ENCODE results near the gene CIDEA. TPM values are rescaled to one million over a fixed set of nuclear protein-coding genes. Genes with fewer than 3 reads are reported as not detected.
A peak's percentile ranks its signal among the peaks of the same experiment; 100 is the strongest.

Gene CIDEA
- total and polyA plus RNA-seq, 9 of the 15 experiments (the other 6 are each of a cell fraction or from before 2014, with no cell fraction given), result not detected

GRCh38 chr18:12287684-12288402, 33.7 kb downstream of the CIDEA start (continued):
- TF ChIP-seq CHD7 (IDR thresholded peaks at IDR 0.05; ENCODE audit: low read depth, low read length) (no peak), CXXC5 (CRISPR knock-in tag; IDR thresholded peaks at IDR 0.05) (no peak; the same call in 1 of the 2 replicates), EGR1 (conservative IDR thresholded peaks at IDR 0.05) (peak; percentile 87), ESRRA (IDR thresholded peaks at IDR 0.05; ENCODE audit: borderline replicate concordance, low read depth) (peak; percentile 17; the same call in 1 of the 2 replicates), POLR2AphosphoS5 (IDR thresholded peaks at IDR 0.05; ENCODE audit: control insufficient read depth, insufficient read depth, low read depth, low read length) (no peak), FUS (optimal IDR thresholded peaks at IDR 0.05; ENCODE audit: low read depth, low read length) (no peak), NCOR1 (IDR thresholded peaks at IDR 0.05) (no peak), ZNF830 (CRISPR knock-in tag; IDR thresholded peaks at IDR 0.05) (no peak), HOXB6 (CRISPR knock-in tag; IDR thresholded peaks at IDR 0.05; ENCODE audit: borderline replicate concordance) (no peak), SAFB2 (IDR thresholded peaks at IDR 0.05; ENCODE audit: borderline replicate concordance, low read depth, low read length, severe bottlenecking) (no peak), CREM (IDR thresholded peaks at IDR 0.05; ENCODE audit: low read depth) (peak; percentile 8; the same call in 1 of the 2 replicates), FOXK1 (CRISPR knock-in tag; IDR thresholded peaks at IDR 0.05; ENCODE audit: borderline replicate concordance) (no peak)
- TF ChIP-seq, protein P1, sequence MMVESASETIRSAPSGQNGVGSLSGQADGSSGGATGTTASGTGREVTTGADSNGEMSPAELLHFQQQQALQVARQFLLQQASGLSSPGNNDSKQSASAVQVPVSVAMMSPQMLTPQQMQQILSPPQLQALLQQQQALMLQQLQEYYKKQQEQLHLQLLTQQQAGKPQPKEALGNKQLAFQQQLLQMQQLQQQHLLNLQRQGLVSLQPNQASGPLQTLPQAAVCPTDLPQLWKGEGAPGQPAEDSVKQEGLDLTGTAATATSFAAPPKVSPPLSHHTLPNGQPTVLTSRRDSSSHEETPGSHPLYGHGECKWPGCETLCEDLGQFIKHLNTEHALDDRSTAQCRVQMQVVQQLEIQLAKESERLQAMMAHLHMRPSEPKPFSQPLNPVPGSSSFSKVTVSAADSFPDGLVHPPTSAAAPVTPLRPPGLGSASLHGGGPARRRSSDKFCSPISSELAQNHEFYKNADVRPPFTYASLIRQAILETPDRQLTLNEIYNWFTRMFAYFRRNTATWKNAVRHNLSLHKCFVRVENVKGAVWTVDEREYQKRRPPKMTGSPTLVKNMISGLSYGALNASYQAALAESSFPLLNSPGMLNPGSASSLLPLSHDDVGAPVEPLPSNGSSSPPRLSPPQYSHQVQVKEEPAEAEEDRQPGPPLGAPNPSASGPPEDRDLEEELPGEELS (CRISPR knock-in tag; IDR thresholded peaks at IDR 0.05; ENCODE audit: borderline replicate concordance), result no peak

Measured in K562 (cell line).